PFSK-1 (cell line): ENCODE results near the gene PREX1.

ENCODE experiments used
- POLR2AphosphoS5 ChIP-seq: IDR thresholded peaks from 2 replicates; pipeline ENCODE4 v1.6.1; 2012; ENCODE audit warnings: low read depth, mild to moderate bottlenecking, control low read depth, low read length, moderate library complexity
- TAF1 ChIP-seq: IDR thresholded peaks from 2 replicates; pipeline ENCODE4 v1.6.1; 2012; ENCODE audit warnings: low read length, control low read depth, borderline replicate concordance; ENCODE audit not compliant: insufficient read depth
- TF ChIP-seq, protein P1 (sequence below), 2 experiments: IDR thresholded peaks; 2 replicates each; pipeline versions ENCODE4 v1.6.1 to v1.8.0; 2011 to 2012; ENCODE audit warnings: low read depth in 2 of 2, low read length in 2 of 2, control low read depth in 1 of 2, inconsistent platforms in 1 of 2, mild to moderate bottlenecking in 1 of 2, moderate library complexity in 1 of 2; ENCODE audit not compliant: insufficient read depth in 1 of 2

- TF ChIP-seq POLR2AphosphoS5 (no peak), TAF1 (no peak)
- TF ChIP-seq, protein P1, sequence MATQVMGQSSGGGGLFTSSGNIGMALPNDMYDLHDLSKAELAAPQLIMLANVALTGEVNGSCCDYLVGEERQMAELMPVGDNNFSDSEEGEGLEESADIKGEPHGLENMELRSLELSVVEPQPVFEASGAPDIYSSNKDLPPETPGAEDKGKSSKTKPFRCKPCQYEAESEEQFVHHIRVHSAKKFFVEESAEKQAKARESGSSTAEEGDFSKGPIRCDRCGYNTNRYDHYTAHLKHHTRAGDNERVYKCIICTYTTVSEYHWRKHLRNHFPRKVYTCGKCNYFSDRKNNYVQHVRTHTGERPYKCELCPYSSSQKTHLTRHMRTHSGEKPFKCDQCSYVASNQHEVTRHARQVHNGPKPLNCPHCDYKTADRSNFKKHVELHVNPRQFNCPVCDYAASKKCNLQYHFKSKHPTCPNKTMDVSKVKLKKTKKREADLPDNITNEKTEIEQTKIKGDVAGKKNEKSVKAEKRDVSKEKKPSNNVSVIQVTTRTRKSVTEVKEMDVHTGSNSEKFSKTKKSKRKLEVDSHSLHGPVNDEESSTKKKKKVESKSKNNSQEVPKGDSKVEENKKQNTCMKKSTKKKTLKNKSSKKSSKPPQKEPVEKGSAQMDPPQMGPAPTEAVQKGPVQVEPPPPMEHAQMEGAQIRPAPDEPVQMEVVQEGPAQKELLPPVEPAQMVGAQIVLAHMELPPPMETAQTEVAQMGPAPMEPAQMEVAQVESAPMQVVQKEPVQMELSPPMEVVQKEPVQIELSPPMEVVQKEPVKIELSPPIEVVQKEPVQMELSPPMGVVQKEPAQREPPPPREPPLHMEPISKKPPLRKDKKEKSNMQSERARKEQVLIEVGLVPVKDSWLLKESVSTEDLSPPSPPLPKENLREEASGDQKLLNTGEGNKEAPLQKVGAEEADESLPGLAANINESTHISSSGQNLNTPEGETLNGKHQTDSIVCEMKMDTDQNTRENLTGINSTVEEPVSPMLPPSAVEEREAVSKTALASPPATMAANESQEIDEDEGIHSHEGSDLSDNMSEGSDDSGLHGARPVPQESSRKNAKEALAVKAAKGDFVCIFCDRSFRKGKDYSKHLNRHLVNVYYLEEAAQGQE (IDR thresholded peaks at IDR 0.05; ENCODE audit: insufficient read depth in 1 of 2, low read depth in 2 of 2, low read length in 2 of 2): no peak
These were observed 122.3 kb downstream of the PREX1 start for GRCh38 chr20:48705240-48706115.
